Measurements from ENCODE around the gene SCUBE2.

SCUBE2 gene

GRCh38 chr11:9073466-9074225 lies 17.8 kb downstream of the SCUBE2 start:
- DNase-seq, result no peak

- no peak for DNase-seq
Measured at GRCh38 chr11:9072626-9073176, 18.7 kb downstream of the SCUBE2 start.

GRCh38 chr11:9071692-9072091 lies 19.7 kb downstream of the SCUBE2 start:
- DNase-seq, result no peak

GRCh38 chr11:9070749-9071491 lies 20.5 kb downstream of the SCUBE2 start:
- DNase-seq, result no peak

- DNase-seq, result no peak
Measured at GRCh38 chr11:9069862-9070470, 21.4 kb downstream of the SCUBE2 start.

- no peak for DNase-seq
Measured at GRCh38 chr11:9069256-9069655, 22.1 kb downstream of the SCUBE2 start.

GRCh38 chr11:9066433-9066925 lies 24.9 kb downstream of the SCUBE2 start:
- no peak for DNase-seq

GRCh38 chr11:9065607-9066432 lies 25.6 kb downstream of the SCUBE2 start:
- no peak for DNase-seq

GRCh38 chr11:9061807-9062206 lies 29.6 kb downstream of the SCUBE2 start:
- DNase-seq, result no peak

GRCh38 chr11:9060700-9061111 lies 30.7 kb downstream of the SCUBE2 start:
- peak; percentile 45 for DNase-seq

- DNase-seq, result no peak
Measured at GRCh38 chr11:9059406-9059805, 32.0 kb downstream of the SCUBE2 start.

GRCh38 chr11:9057888-9058287 lies 33.5 kb downstream of the SCUBE2 start:
- no peak for DNase-seq

- no peak for DNase-seq
Measured at GRCh38 chr11:9057007-9057406, 34.4 kb downstream of the SCUBE2 start.

GRCh38 chr11:9056467-9056866 lies 34.9 kb downstream of the SCUBE2 start:
- DNase-seq, result no peak

- DNase-seq, result no peak
Measured at GRCh38 chr11:9053316-9054035, 37.9 kb downstream of the SCUBE2 start.

- no peak for DNase-seq
Measured at GRCh38 chr11:9052316-9052715, 39.1 kb downstream of the SCUBE2 start.

GRCh38 chr11:9049959-9050358 lies 41.4 kb downstream of the SCUBE2 start:
- DNase-seq, result no peak

GRCh38 chr11:9047964-9048523 lies 43.4 kb downstream of the SCUBE2 start:
- DNase-seq, result no peak

GRCh38 chr11:9046481-9046880 lies 44.9 kb downstream of the SCUBE2 start:
- DNase-seq, result no peak

- DNase-seq, result no peak
Measured at GRCh38 chr11:9042488-9042887, 48.9 kb downstream of the SCUBE2 start.

GRCh38 chr11:9041747-9042146 lies 49.7 kb downstream of the SCUBE2 start:
- DNase-seq, result no peak

GRCh38 chr11:9040410-9040809 lies 51.0 kb downstream of the SCUBE2 start:
- no peak for DNase-seq

Data from activated naive CD4-positive, alpha-beta T cell treated with anti-CD3 and anti-CD28 coated beads, Interleukin-2, amount 50 U/mL, for 16 hours (primary cell).